WTC11 (cell line): ENCODE results near the gene MALSU1.

ENCODE experiments used
- ATF1 ChIP-seq: sonication (generic); formaldehyde crosslinking; IDR thresholded peaks from 2 replicates; pipeline ENCODE4 v1.8.1; 2023; ENCODE audit warnings: mild to moderate bottlenecking, moderate library complexity, missing genetic modification reagents
- ATF2 ChIP-seq: sonication (generic); formaldehyde crosslinking; IDR thresholded peaks from 2 replicates; pipeline ENCODE4 v1.8.1; 2022; ENCODE audit warnings: low read depth, missing genetic modification reagents, borderline replicate concordance
- ATF3 ChIP-seq: sonication (generic); formaldehyde crosslinking; conservative IDR thresholded peaks from 2 replicates; pipeline ENCODE4 v1.8.1; 2022; ENCODE audit warnings: mild to moderate bottlenecking, missing genetic modification reagents
- CTCF ChIP-seq: fragments of 200-600 bp; IDR thresholded peaks from 2 replicates; pipeline ENCODE4 v1.8.0; 2022; ENCODE audit warnings: antibody characterized with exemption
- E2F1 ChIP-seq: sonication (generic); formaldehyde crosslinking; IDR thresholded peaks from 2 replicates; pipeline ENCODE4 v1.8.0; 2022; ENCODE audit warnings: mild to moderate bottlenecking, missing genetic modification reagents
- GABPB1 ChIP-seq: sonication (generic); formaldehyde crosslinking; IDR thresholded peaks from 2 replicates; pipeline ENCODE4 v1.8.1; 2023; ENCODE audit warnings: mild to moderate bottlenecking, missing genetic modification reagents
- JUN ChIP-seq: sonication (generic); formaldehyde crosslinking; IDR thresholded peaks from 2 replicates; pipeline ENCODE4 v1.8.0; 2023; ENCODE audit warnings: mild to moderate bottlenecking, missing genetic modification reagents
- RELA ChIP-seq: sonication (generic); formaldehyde crosslinking; IDR thresholded peaks from 2 replicates; pipeline ENCODE4 v1.8.1; 2022; ENCODE audit warnings: missing genetic modification reagents, mild to moderate bottlenecking, borderline replicate concordance
- TP53 ChIP-seq: sonication (generic); formaldehyde crosslinking; IDR thresholded peaks from 2 replicates; pipeline ENCODE4 v1.8.1; 2023; ENCODE audit warnings: mild to moderate bottlenecking, missing genetic modification reagents
- ZNF532 ChIP-seq: fragments of 250-450 bp; sonication (Bioruptor Pico); IDR thresholded peaks from 2 replicates; pipeline ENCODE4 v1.9.0; 2021; ENCODE audit warnings: mild to moderate bottlenecking, borderline replicate concordance
- TF ChIP-seq, protein P1 (sequence below): sonication (generic); formaldehyde crosslinking; IDR thresholded peaks from 2 replicates; pipeline ENCODE4 v1.8.0; 2022; ENCODE audit warnings: mild to moderate bottlenecking, missing genetic modification reagents

GRCh38 chr7:23332910-23333612 lies 33.9 kb downstream of the MALSU1 start:
- TF ChIP-seq, protein P1, sequence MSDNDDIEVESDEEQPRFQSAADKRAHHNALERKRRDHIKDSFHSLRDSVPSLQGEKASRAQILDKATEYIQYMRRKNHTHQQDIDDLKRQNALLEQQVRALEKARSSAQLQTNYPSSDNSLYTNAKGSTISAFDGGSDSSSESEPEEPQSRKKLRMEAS (CRISPR knock-in tag): no peak
- TF ChIP-seq JUN: no peak
- no peak for TF ChIP-seq ATF1 (CRISPR knock-in tag)
- no peak for TF ChIP-seq CTCF
- TF ChIP-seq RELA (CRISPR knock-in tag): no peak
- TF ChIP-seq ZNF532 (CRISPR knock-in tag): no peak
- TF ChIP-seq ATF3: no peak
- TF ChIP-seq ATF2 (CRISPR knock-in tag): no peak
- no peak for TF ChIP-seq TP53
- TF ChIP-seq GABPB1 (CRISPR knock-in tag): no peak
- no peak for TF ChIP-seq E2F1 (CRISPR knock-in tag)
